GM12801 (cell line): Measurements from ENCODE around the gene NCKAP5.

Source experiments
- CTCF ChIP-seq: IDR thresholded peaks from one replicate; pipeline ENCODE4 v1.5.1; 2011; ENCODE audit warnings: control low read depth; ENCODE audit not compliant: insufficient read length; ENCODE audit errors: extremely low read depth

Gene NCKAP5

GRCh38 chr2:132725148-132725547, 843.1 kb downstream of the NCKAP5 start:
- TF ChIP-seq CTCF, result no peak

GRCh38 chr2:132721938-132722337, 846.3 kb downstream of the NCKAP5 start:
- no peak for TF ChIP-seq CTCF

GRCh38 chr2:132720393-132720792, 847.9 kb downstream of the NCKAP5 start:
- TF ChIP-seq CTCF, result no peak

- no peak for TF ChIP-seq CTCF
These were observed 848.8 kb downstream of the NCKAP5 start for GRCh38 chr2:132719480-132719879.

- TF ChIP-seq CTCF, result no peak
These were observed 851.3 kb downstream of the NCKAP5 start for GRCh38 chr2:132716954-132717353.

GRCh38 chr2:132715386-132716351, 852.6 kb downstream of the NCKAP5 start:
- no peak for TF ChIP-seq CTCF

GRCh38 chr2:132703396-132703795, 864.9 kb downstream of the NCKAP5 start:
- no peak for TF ChIP-seq CTCF
